Measurements from ENCODE around the gene NGEF.
"Not testable (repeated sequence)": the region's sequence is repeated elsewhere in the genome, so short reads cannot be mapped to it uniquely, and the experiment has no call there.

Gene NGEF

GRCh38 chr2:233013027-233013461, at the start of gene NGEF:
TSS of gene NGEF (minus strand) at chr2:233013256. CDS start at chr2:232974890, 38,366 bp downstream.
- no peak for DNase-seq (ENCODE audit: low read depth)

- DNase-seq (ENCODE audit: low read depth), result no peak
Measured at GRCh38 chr2:233062451-233062850, 49.4 kb upstream of the NGEF start.

- no peak for DNase-seq (ENCODE audit: low read depth)
Measured at GRCh38 chr2:233061591-233062450, 48.8 kb upstream of the NGEF start.

GRCh38 chr2:233060980-233061590, 48.0 kb upstream of the NGEF start:
- no peak for DNase-seq (ENCODE audit: low read depth)

GRCh38 chr2:233060501-233060979, 47.5 kb upstream of the NGEF start:
- no peak for DNase-seq (ENCODE audit: low read depth)

GRCh38 chr2:233059797-233060500, 46.9 kb upstream of the NGEF start, which contains the start of gene INPP5D:
TSS of gene INPP5D (plus strand) at chr2:233060342. CDS start at chr2:233060479, 137 bp downstream.
- no peak for DNase-seq (ENCODE audit: low read depth)

GRCh38 chr2:233059547-233059796, 46.4 kb upstream of the NGEF start:
- DNase-seq (ENCODE audit: low read depth), result no peak

- DNase-seq (ENCODE audit: low read depth), result no peak
Measured at GRCh38 chr2:233058717-233059546, 45.9 kb upstream of the NGEF start.

GRCh38 chr2:233056961-233057605, 44.0 kb upstream of the NGEF start:
- no peak for DNase-seq (ENCODE audit: low read depth)

GRCh38 chr2:233055362-233055761, 42.3 kb upstream of the NGEF start:
- DNase-seq (ENCODE audit: low read depth), result no peak

GRCh38 chr2:233053928-233054784, 41.1 kb upstream of the NGEF start:
- peak; percentile 53 for DNase-seq (ENCODE audit: low read depth)

GRCh38 chr2:233052517-233052916, 39.5 kb upstream of the NGEF start:
- not testable (repeated sequence) for DNase-seq (ENCODE audit: low read depth)

- DNase-seq (ENCODE audit: low read depth), result no peak
Measured at GRCh38 chr2:233051241-233052149, 38.4 kb upstream of the NGEF start.

GRCh38 chr2:233049194-233049761, 36.2 kb upstream of the NGEF start:
- no peak for DNase-seq (ENCODE audit: low read depth)

- no peak for DNase-seq (ENCODE audit: low read depth)
Measured at GRCh38 chr2:233048569-233049193, 35.6 kb upstream of the NGEF start.

GRCh38 chr2:233047667-233048066, 34.6 kb upstream of the NGEF start:
- DNase-seq (ENCODE audit: low read depth), result no peak

GRCh38 chr2:233047206-233047605, 34.1 kb upstream of the NGEF start:
- DNase-seq (ENCODE audit: low read depth), result no peak

GRCh38 chr2:233044974-233045605, 32.0 kb upstream of the NGEF start:
- no peak for DNase-seq (ENCODE audit: low read depth)

Measured in stimulated activated CD8-positive, alpha-beta memory T cell treated with anti-CD3 and anti-CD28 coated beads, Interleukin-7, amount 100 ng/mL, for 24 hours (primary cell).